Smooth muscle cell (in vitro differentiated cells): ENCODE results near the gene MTOR. TPM values are rescaled to one million over a fixed set of nuclear protein-coding genes. Genes with fewer than 3 reads are reported as not detected.

Source experiments
- DNase-seq: peaks from one replicate; lab custom pipeline; 2025; ENCODE audit not compliant: unreplicated experiment; lab: John Stamatoyannopoulos, UW
- H2AFZ ChIP-seq: fragments of 200-600 bp; sonication (generic); 2 replicates; pipeline ENCODE4 v1.6.0; 2016; ENCODE audit warnings: antibody characterized with exemption, low read depth, mild to moderate bottlenecking
- H3F3A ChIP-seq: fragments of 200-600 bp; sonication (generic); 2 replicates; pipeline ENCODE4 v1.6.0; 2017; ENCODE audit warnings: antibody characterized with exemption, low read depth
- H3K27ac ChIP-seq: fragments of 200-600 bp; sonication (generic); 2 replicates; pipeline ENCODE4 v1.5.1; 2016; ENCODE audit warnings: low read depth, mild to moderate bottlenecking
- H3K27me3 ChIP-seq: fragments of 200-600 bp; sonication (generic); 2 replicates; pipeline ENCODE4 v1.6.1; 2016; ENCODE audit warnings: low read depth, mild to moderate bottlenecking
- H3K36me3 ChIP-seq: fragments of 200-600 bp; sonication (generic); 2 replicates; pipeline ENCODE4 v1.5.1; 2016; ENCODE audit warnings: low read depth
- H3K4me1 ChIP-seq: fragments of 200-600 bp; sonication (generic); 2 replicates; pipeline ENCODE4 v1.5.1; 2016; ENCODE audit warnings: low read depth
- H3K4me2 ChIP-seq: fragments of 200-600 bp; sonication (generic); 2 replicates; pipeline ENCODE4 v1.6.0; 2016; ENCODE audit warnings: mild to moderate bottlenecking
- H3K4me3 ChIP-seq: fragments of 200-600 bp; sonication (generic); 2 replicates; pipeline ENCODE4 v1.5.1; 2016; ENCODE audit warnings: mild to moderate bottlenecking
- H3K79me2 ChIP-seq: fragments of 200-600 bp; sonication (generic); 2 replicates; pipeline ENCODE4 v1.6.0; 2016; ENCODE audit warnings: low read depth, mild to moderate bottlenecking
- H3K9ac ChIP-seq: fragments of 200-600 bp; sonication (generic); 2 replicates; pipeline ENCODE4 v1.6.0; 2016; ENCODE audit warnings: low read depth
- H3K9me3 ChIP-seq: fragments of 200-600 bp; sonication (generic); replicated peaks from 2 replicates; pipeline ENCODE4 v1.5.1; 2016; ENCODE audit warnings: low read depth
- H4K20me1 ChIP-seq: fragments of 200-600 bp; sonication (generic); 2 replicates; pipeline ENCODE4 v1.6.0; 2016; ENCODE audit warnings: low read depth
- WGBS: methylation state at CpG from one replicate; pipeline ENCODE4 v1.1.7; 2016; ENCODE audit warnings: low lambda C conversion rate; 5-methylcytosine and 5-hydroxymethylcytosine counted together
- polyA plus RNA-seq: library from polyadenylated mRNA; unstranded; fragments of >200 nt; fragmentation: Nextera tagmentation; extraction: Ambion mirVana; gene quantifications from 2 replicates; pipeline ENCODE4 v1.2.1, GENCODE V29; 2016
- total RNA-seq: library from RNA; depleted of rRNA; stranded (reverse); fragments of >200 nt; gene quantifications from 2 replicates; pipeline ENCODE4 v1.2.3, GENCODE V29; 2014
- TF ChIP-seq, protein P1 (sequence below): fragments of 200-600 bp; sonication (generic); IDR thresholded peaks from 2 replicates; pipeline ENCODE4 v1.5.1; 2017; ENCODE audit warnings: borderline replicate concordance, mild to moderate bottlenecking, antibody characterized with exemption; ENCODE audit not compliant: insufficient read depth, poor library complexity, severe bottlenecking

Gene MTOR
- total and polyA plus RNA-seq, 2 experiments from 2014 or later, result 11.2 to 26.8 TPM

DNA sequence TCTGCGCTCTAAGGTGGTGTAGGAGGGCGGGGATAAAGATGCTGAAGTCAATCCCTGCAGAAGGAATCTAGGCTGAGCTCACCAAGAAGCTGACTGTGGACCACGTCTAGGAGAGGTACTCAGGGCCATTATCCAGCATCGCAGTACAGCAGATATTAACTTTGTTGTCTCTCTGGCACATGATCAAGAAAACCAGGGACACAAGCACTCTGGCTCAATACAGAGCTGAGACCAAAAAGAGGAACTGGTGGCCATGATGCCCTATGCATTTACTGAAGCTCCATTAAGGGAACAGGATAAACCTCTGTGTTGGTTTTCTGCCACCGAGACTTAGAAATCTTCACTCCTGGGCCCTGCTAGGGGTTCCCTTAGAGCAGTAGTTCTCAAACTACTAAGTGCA, 111.2 kb downstream of the MTOR start:
- Histone ChIP-seq H3K4me3 (no peak overlapping the region), H3K4me2 (no peak overlapping the region), H3K27ac (no peak overlapping the region), H4K20me1 (no peaks in the 10 kb centered on the region), H3K36me3 (peaks cover 4% of the 10 kb centered on the region), H2AFZ (no peak overlapping the region), H3F3A (no peaks in the 10 kb centered on the region), H3K9me3 (no peaks in the 10 kb centered on the region), H3K4me1 (no peaks in the 10 kb centered on the region), H3K27me3 (no peaks in the 10 kb centered on the region), H3K79me2 (no peaks in the 10 kb centered on the region), H3K9ac (no peak overlapping the region)
- WGBS, result 92% methylated on average over 5 of the region's 5 CpGs
- no peak for DNase-seq
- TF ChIP-seq, protein P1, sequence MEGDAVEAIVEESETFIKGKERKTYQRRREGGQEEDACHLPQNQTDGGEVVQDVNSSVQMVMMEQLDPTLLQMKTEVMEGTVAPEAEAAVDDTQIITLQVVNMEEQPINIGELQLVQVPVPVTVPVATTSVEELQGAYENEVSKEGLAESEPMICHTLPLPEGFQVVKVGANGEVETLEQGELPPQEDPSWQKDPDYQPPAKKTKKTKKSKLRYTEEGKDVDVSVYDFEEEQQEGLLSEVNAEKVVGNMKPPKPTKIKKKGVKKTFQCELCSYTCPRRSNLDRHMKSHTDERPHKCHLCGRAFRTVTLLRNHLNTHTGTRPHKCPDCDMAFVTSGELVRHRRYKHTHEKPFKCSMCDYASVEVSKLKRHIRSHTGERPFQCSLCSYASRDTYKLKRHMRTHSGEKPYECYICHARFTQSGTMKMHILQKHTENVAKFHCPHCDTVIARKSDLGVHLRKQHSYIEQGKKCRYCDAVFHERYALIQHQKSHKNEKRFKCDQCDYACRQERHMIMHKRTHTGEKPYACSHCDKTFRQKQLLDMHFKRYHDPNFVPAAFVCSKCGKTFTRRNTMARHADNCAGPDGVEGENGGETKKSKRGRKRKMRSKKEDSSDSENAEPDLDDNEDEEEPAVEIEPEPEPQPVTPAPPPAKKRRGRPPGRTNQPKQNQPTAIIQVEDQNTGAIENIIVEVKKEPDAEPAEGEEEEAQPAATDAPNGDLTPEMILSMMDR, result no peak

DNA sequence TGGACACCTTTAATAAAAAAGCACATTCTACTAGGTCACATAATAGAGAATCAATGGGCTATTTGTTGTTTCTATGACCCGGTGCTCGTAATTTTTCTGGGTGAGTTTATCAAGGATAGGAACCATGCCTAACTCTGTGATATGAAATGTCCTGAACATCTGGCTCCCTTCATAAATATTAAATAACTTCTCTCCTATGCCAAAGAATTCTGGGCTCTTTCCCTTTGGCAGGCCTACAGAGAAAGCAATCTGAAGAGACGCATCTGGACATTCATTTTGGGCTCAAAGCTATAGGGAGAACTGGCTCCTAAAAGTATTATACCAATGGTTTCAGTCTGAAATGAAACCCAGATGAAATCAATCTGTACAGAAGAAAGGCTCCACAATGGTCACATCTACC, 112.0 kb downstream of the MTOR start:
- Histone ChIP-seq H3K27ac (no peak overlapping the region), H3K4me3 (no peak overlapping the region), H3K9me3 (no peaks in the 10 kb centered on the region), H4K20me1 (no peaks in the 10 kb centered on the region), H3K4me2 (no peak overlapping the region), H3F3A (no peaks in the 10 kb centered on the region), H3K9ac (no peak overlapping the region), H3K79me2 (no peaks in the 10 kb centered on the region), H3K27me3 (no peaks in the 10 kb centered on the region), H3K4me1 (no peaks in the 10 kb centered on the region), H2AFZ (no peak overlapping the region), H3K36me3 (peaks cover 8% of the 10 kb centered on the region)
- TF ChIP-seq, protein P1, result no peak
- 98% methylated on average over 3 of the region's 3 CpGs for WGBS
- no peak for DNase-seq

DNA sequence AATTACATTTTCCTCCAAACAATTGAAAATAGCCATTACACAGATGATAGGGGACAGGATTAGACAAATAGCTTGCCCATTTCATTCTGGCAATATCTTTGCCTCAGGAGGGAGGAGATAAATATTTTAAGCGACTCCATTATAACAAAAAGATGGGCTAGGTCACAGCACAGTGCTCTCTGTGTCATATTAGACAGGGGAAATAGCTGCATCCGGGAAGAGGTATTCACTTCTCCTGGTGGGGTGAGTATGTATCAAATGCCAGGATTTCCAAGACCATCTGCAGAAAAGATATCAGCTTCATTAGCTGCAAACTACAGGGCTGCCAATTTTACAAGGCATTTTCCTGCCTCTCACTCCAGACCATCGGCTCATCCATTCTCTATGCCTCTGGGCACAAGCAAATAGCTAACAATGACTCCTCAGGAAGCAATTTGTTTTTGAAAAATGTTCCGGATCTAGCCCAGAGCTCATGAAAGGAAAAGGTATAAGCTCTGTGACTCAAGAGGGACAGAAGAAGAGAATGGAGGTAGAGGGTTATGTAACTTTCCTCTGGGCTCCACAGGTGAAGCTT, 115.1 kb downstream of the MTOR start:
- Histone ChIP-seq H3K27me3 (no peaks in the 10 kb centered on the region), H4K20me1 (no peaks in the 10 kb centered on the region), H3F3A (no peaks in the 10 kb centered on the region), H3K4me1 (no peaks in the 10 kb centered on the region), H3K36me3 (peaks cover 16% of the 10 kb centered on the region), H3K4me2 (no peak overlapping the region), H3K4me3 (no peak overlapping the region), H3K79me2 (no peaks in the 10 kb centered on the region), H3K9ac (no peak overlapping the region), H2AFZ (no peak overlapping the region), H3K27ac (no peak overlapping the region), H3K9me3 (no peaks in the 10 kb centered on the region)
- TF ChIP-seq, protein P1, result no peak
- DNase-seq, result no peak
- 79% methylated on average over 4 of the region's 4 CpGs for WGBS

DNA sequence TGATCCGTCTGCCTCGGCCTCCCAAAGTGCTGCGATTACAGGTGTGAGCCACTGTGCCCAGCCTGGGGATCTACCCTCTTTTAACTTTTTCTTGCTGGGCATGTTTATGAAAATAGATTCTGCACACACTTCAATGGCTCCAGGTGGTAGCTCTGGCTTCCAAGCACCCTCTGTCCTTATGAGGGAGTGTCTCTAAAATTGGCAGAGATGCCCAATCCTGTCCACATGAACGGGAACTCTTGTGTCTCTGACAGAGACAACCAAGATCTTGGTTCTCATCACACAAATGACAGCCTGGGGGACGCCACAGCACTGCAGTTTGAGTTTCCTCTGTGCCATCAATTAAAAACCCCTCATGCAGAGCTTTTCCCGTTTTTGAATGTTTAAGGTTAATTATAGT, 116.6 kb downstream of the MTOR start:
- TF ChIP-seq, protein P1, result no peak
- Histone ChIP-seq H3F3A (no peaks in the 10 kb centered on the region), H3K4me1 (no peaks in the 10 kb centered on the region), H3K4me2 (no peak overlapping the region), H3K36me3 (peaks cover 16% of the 10 kb centered on the region), H3K9me3 (no peaks in the 10 kb centered on the region), H4K20me1 (no peaks in the 10 kb centered on the region), H2AFZ (no peak overlapping the region), H3K27ac (no peak overlapping the region), H3K79me2 (no peaks in the 10 kb centered on the region), H3K9ac (no peak overlapping the region), H3K4me3 (no peak overlapping the region), H3K27me3 (no peaks in the 10 kb centered on the region)
- DNase-seq, result no peak
- WGBS, result 93% methylated on average over 6 of the region's 6 CpGs
